ENCODE results near the gene GPC5.
"Not testable (repeated sequence)": the region's sequence is repeated elsewhere in the genome, so short reads cannot be mapped to it uniquely, and the experiment has no call there.

The GPC5 gene

GRCh38 chr13:92272177-92272576 lies 873.8 kb downstream of the GPC5 start:
- no peak for DNase-seq (ENCODE audit: low spot score)
- no peak for TF ChIP-seq CTCF (IDR thresholded peaks at IDR 0.05; ENCODE audit: extremely low read depth, missing control alignments)

- not testable (repeated sequence) for DNase-seq (ENCODE audit: low spot score)
Measured at GRCh38 chr13:92280986-92281385, 882.6 kb downstream of the GPC5 start.

- DNase-seq (ENCODE audit: low spot score): not testable (repeated sequence)
Measured at GRCh38 chr13:92290718-92291307, 892.4 kb downstream of the GPC5 start.

- DNase-seq (ENCODE audit: low spot score): not testable (repeated sequence)
Measured at GRCh38 chr13:92294533-92294932, 896.1 kb downstream of the GPC5 start.

- DNase-seq (ENCODE audit: low spot score): not testable (repeated sequence)
Measured at GRCh38 chr13:92296154-92296671, 897.8 kb downstream of the GPC5 start.

GRCh38 chr13:92297971-92298942 lies 899.8 kb downstream of the GPC5 start:
- DNase-seq (ENCODE audit: low spot score): no peak
- no peak for TF ChIP-seq CTCF (IDR thresholded peaks at IDR 0.05; ENCODE audit: extremely low read depth, missing control alignments)

GRCh38 chr13:92300651-92301050 lies 902.2 kb downstream of the GPC5 start:
- TF ChIP-seq CTCF (IDR thresholded peaks at IDR 0.05; ENCODE audit: extremely low read depth, missing control alignments): no peak
- DNase-seq (ENCODE audit: low spot score): no peak

- no peak for DNase-seq (ENCODE audit: low spot score)
- no peak for TF ChIP-seq CTCF (IDR thresholded peaks at IDR 0.05; ENCODE audit: extremely low read depth, missing control alignments)
Measured at GRCh38 chr13:92303428-92303827, 905.0 kb downstream of the GPC5 start.

- TF ChIP-seq CTCF (IDR thresholded peaks at IDR 0.05; ENCODE audit: extremely low read depth, missing control alignments): no peak
- no peak for DNase-seq (ENCODE audit: low spot score)
Measured at GRCh38 chr13:92307752-92308151, 909.3 kb downstream of the GPC5 start.

All from GM20000 (cell line).